SK-N-SH (cell line): ENCODE measurements around the gene RARB.

Source experiments
- CTCF ChIP-seq: fragments of 200-600 bp; sonication (generic); IDR thresholded peaks from 2 replicates; pipeline ENCODE4 v1.6.1; 2017; ENCODE audit warnings: antibody characterized with exemption, mild to moderate bottlenecking, moderate library complexity
- EP300 ChIP-seq, 2 experiments: IDR thresholded peaks; 2 replicates each; pipeline versions ENCODE4 v1.4.0 to v1.6.1; 2012; ENCODE audit warnings: borderline replicate concordance in 1 of 2, low read depth in 1 of 2, low read length in 1 of 2
- MEF2A ChIP-seq: IDR thresholded peaks from 2 replicates; pipeline ENCODE4 v1.4.0; 2012; ENCODE audit warnings: low read depth, borderline replicate concordance
- NRF1 ChIP-seq: IDR thresholded peaks from 2 replicates; pipeline ENCODE4 v1.6.1; 2012; ENCODE audit warnings: low read depth, mild to moderate bottlenecking, low read length
- PBX3 ChIP-seq: IDR thresholded peaks from 2 replicates; pipeline ENCODE4; 2012
- RCOR1 ChIP-seq: fragments of 150-350 bp; IDR thresholded peaks from 2 replicates; pipeline ENCODE4 v1.6.1; 2017; ENCODE audit warnings: antibody characterized with exemption, low read length
- REST ChIP-seq: IDR thresholded peaks from 2 replicates; pipeline ENCODE4 v1.6.1; 2012; ENCODE audit warnings: mild to moderate bottlenecking, low read depth, low read length, moderate library complexity
- SMC3 ChIP-seq: IDR thresholded peaks from 2 replicates; pipeline ENCODE4 v1.6.1; 2012; ENCODE audit warnings: low read depth, low read length, improper control_type of control experiment

- TF ChIP-seq CTCF (no peak), MEF2A (no peak), RCOR1 (no peak), NRF1 (no peak), PBX3 (no peak), REST (no peak), EP300 (IDR thresholded peaks at IDR 0.05; ENCODE audit: borderline replicate concordance in 1 of 2, low read depth in 1 of 2, low read length in 1 of 2) (no peak), SMC3 (no peak)
These were observed 87.1 kb downstream of the RARB start for GRCh38 chr3:25515171-25515570.
